ENCODE results near the gene CLDN19. TPM values are rescaled to one million over a fixed set of nuclear protein-coding genes. Genes with fewer than 3 reads are reported as not detected.
"Not testable (repeated sequence)": the region's sequence is repeated elsewhere in the genome, so short reads cannot be mapped to it uniquely, and the experiment has no call there.

CLDN19 gene
- polyA plus RNA-seq, 1 donor = 0.31 TPM

GRCh38 chr1:42759114-42759513 is 19.1 kb upstream of the CLDN19 start:
- no peak for DNase-seq

DNA sequence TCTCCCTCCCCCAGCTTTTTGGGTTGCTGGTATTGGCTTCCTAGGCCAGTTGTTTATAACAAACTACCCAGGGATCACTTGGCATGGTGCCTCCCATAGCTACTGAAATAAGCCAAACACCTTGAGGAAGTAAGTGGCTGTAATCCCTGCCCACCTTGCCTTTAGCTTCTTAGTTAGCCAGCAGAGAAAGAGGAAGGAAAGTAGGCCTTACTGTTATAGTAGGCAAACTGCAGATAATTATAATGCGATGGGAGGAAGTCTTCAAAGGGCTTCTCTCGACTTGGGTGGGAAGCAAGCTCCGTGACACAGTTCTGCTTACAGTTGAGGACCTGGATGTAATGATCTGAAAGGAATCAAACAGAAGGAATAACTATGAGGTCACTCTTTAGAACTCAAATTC is 18.6 kb upstream of the CLDN19 start:
- DNase-seq = no peak

DNA sequence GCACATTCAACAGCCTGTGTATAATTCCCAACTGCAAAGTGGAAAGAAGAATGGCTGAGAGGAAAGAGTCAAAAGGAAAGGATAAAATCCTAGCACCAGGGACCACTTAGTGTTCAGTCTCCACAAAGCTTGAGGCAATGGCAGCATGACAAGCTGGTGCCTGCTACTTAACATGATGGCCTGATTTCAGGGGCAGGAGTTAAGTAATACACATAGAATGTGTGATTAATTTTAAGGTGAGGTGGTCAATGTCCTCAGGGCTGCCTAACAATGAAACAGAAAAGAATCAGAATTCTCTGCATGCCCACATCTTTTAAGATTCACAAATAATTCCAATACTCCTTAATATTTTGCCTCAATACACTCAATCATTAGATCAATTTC is 17.8 kb upstream of the CLDN19 start:
- DNase-seq = no peak

GRCh38 chr1:42756956-42757891 is 17.2 kb upstream of the CLDN19 start:
- peak; percentile 52 for DNase-seq

GRCh38 chr1:42753070-42753469 is 13.0 kb upstream of the CLDN19 start:
- no peak for DNase-seq

DNA sequence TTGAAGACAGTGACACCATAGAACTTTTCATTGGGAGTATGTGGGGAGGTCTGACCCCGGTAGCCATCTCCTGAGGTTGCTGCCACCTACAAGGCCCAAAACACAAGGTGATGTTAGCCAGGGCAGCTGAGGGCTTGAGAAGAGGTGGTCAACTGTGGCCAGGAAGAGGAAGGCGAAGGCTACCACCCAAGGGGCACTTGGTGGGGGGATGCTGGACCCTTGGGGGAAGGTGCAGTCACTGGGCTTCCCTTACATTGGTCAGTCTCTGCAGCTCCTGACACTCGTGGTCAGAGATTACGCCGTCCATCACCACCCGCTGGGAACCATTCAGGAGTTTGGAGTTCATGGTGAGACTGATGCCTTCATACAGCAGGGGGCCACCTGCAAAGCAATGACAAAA is 12.2 kb upstream of the CLDN19 start:
- DNase-seq = no peak

GRCh38 chr1:42751511-42752070 is 11.6 kb upstream of the CLDN19 start:
- not testable (repeated sequence) for DNase-seq

GRCh38 chr1:42750041-42750440 is 10.0 kb upstream of the CLDN19 start:
- no peak for DNase-seq

GRCh38 chr1:42748461-42749410 is 8.7 kb upstream of the CLDN19 start:
- DNase-seq = no peak

DNA sequence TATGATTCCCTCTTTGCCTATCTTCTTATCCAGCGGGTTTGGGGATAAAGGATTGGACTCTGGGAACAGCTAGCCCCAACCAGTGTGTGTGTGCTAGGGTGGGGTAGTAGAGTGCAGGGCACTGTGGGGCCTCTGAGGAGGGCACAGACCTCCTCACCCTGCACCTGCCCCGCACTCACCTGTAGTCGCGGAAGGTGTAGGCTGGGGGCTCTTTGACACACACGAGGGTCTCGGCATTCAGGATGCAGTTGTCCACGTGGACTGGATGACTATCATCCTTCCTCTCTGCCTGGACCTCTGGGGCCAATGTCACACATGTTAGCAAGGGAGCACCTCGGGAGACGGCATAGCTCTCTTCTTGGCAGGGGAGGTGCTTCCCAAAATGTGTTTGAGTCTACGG is 8.0 kb upstream of the CLDN19 start:
- no peak for DNase-seq

DNA sequence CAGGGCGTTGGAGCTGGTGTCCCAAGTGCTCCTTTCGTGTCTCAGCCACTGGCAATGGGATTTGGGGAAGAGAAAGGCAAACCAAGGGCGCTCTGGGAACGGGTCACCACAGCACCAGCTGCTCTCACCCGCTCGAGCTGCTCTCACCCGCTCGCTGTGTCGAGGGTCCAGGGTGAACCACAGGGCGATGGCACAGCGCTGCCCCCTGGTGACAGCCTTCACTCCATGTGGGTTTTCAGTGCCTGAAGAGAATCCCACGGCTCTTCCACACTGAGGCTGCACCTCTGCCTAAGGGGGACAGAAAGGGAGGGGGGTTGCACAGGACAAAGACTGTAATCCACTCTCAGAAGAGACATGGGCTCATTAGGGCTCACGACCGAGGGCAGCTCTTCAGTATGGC is 7.1 kb upstream of the CLDN19 start:
- no peak for DNase-seq

- no peak for DNase-seq
These were observed 6.5 kb upstream of the CLDN19 start for GRCh38 chr1:42746436-42747105.

- DNase-seq = no peak
These were observed 5.8 kb upstream of the CLDN19 start for GRCh38 chr1:42745851-42746250.

GRCh38 chr1:42744148-42744413 is 4.0 kb upstream of the CLDN19 start:
- DNase-seq = no peak

DNA sequence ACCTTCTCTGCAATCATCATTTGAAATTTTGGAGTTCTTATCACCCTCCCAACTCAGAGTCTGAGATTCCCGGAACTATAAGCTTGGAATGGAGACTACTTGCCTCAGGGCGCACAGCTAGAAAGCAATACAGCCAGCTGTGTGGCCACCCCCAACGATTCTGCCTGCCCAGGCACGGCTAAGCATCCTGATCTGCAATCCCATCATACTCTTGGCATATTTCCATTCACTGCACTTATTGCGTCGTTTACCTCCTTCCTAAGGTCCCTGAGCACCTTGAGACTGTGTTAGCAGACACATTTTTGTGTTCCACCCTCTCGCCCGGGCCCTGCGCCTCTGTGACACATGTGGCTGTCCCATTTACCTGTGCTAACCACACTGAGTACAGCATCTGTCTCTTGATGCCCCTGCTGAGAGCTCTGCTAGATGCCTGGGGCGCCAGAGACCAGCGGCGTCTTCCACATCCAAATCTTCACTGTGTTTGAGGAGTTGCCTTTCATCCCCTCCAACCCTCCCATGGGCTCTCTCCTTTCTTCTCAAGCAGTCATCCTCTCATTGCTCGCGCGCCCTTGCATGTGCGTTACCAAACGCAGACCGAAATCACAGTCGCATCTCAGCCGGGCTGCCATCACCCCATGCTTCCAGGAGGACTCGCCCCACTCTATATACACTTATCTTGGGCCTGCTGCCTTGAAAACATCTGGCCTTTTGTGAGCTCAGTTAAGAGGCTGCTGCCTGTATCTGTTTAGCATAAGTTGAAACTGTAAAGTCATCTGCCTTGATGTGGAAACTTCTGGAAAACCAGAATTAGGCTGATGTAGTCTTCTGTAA is 3.5 kb upstream of the CLDN19 start:
- DNase-seq = no peak

DNA sequence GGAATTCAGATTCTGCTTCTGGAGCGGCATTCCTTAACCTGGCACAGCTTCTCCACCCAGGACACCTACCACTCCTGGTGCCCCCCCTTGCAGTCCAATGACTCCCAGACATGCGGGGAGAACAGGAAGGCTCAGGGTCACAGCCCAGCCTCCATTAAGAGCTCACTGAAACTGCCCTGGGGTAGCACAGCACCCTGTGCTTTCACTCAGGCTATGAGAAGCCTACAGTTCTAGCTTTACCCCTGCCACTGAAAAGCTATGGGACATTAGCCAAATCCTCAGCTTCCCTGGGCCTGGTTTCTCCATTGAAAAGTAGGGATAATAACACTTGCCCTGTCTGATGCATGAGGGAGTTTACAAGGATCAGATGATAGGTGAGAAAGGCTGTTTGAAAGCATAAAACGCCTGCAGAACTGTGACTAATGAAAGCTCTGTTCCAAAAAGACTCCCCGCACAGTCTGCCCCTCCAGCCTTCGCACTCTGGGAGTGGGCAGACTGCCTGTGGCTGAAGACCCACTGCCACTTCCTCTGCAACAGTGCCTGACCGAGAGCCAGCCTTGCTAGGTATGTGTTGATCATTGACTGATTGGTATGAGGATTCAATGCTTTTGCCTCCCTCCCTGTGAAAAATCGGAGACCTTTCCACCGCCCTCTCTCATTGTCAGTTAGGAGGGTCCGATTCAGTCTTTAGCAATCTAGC is 2.7 kb upstream of the CLDN19 start:
- no peak for DNase-seq

DNA sequence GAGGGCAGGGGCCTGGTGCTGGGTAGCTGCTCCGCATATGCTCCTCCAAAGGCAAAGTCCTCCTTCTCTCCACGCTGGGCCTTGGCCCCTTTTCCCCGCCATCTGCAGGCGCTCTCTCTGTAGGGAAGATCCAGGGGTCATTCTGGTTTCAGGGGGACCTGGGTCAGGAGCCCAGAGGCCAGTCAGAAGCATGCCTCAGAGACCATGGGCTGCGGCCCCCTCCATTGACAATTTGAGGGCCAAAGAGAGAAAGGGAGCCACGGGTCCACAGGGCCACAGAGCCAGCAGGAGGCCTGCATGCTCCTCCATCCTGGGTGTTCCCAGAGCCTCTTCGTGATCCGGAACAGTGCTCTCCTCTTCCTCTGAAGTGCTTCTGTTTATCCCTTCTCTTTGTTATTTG is 2.1 kb upstream of the CLDN19 start:
- DNase-seq = no peak

- DNase-seq = no peak
These were observed 1.7 kb upstream of the CLDN19 start for GRCh38 chr1:42741706-42742105.

- DNase-seq = no peak
These were observed 980 bp upstream of the CLDN19 start for GRCh38 chr1:42740851-42741580.

GRCh38 chr1:42738678-42739226 is 1.3 kb downstream of the CLDN19 start:
- no peak for DNase-seq

All from hindlimb muscle (tissue), 1 donor.